HG03469 (cell line): ENCODE measurements around the gene APBA3.

Experiments
- ATAC-seq: cut with Tn5 transposase; IDR thresholded peaks from one replicate; pipeline ENCODE4 v1.9.1; 2021; ENCODE audit warnings: mild to moderate bottlenecking, moderate library complexity, moderate number of reproducible peaks; ENCODE audit not compliant: unreplicated experiment

APBA3 gene

GRCh38 chr19:3751236-3751635 is 10.3 kb downstream of the APBA3 start:
- ATAC-seq = no peak

DNA sequence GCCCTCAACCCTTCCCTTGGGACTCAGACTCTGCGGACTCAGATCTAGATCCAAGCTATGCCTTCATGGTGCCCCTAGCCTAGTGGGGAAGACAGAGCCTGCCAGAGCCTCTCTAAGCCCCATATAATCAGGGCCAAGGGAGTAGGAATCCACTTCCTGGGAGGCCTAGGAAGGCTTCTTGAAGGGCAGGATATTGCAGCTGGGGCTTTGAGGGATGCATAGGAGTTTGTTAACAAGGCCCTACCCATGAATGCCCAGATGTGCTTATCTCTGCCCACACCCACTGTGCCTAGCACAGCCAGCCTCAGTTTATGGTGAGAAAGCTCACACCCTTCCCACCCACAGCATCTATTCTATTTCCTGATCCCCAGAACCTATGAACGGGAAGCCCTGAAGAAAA is 11.3 kb downstream of the APBA3 start:
- ATAC-seq = no peak

GRCh38 chr19:3748965-3749364 is 12.5 kb downstream of the APBA3 start:
- no peak for ATAC-seq

DNA sequence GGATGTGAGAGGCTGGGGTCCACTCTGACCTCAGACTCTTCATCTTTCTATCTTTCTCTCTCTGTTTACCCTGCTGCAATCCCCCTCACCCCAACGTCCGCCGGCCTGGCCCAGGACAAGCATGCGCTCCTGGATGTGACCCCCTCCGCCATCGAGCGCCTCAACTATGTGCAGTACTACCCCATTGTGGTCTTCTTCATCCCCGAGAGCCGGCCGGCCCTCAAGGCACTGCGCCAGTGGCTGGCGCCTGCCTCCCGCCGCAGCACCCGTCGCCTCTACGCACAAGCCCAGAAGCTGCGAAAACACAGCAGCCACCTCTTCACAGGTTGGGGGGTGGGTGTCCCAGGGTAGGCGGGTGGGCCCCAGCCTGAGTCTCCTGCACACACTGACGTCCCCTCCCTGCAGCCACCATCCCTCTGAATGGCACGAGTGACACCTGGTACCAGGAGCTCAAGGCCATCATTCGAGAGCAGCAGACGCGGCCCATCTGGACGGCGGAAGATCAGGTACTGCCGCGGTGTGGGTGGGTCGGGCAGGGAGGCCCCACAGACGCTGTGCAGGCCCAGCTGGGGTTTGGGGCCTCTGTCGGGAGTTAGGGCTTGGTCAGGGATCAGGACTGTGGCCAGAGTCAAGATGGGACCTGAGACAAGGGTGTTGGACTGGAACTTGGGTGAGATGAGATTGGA is 15.0 kb downstream of the APBA3 start:
- ATAC-seq = no peak

DNA sequence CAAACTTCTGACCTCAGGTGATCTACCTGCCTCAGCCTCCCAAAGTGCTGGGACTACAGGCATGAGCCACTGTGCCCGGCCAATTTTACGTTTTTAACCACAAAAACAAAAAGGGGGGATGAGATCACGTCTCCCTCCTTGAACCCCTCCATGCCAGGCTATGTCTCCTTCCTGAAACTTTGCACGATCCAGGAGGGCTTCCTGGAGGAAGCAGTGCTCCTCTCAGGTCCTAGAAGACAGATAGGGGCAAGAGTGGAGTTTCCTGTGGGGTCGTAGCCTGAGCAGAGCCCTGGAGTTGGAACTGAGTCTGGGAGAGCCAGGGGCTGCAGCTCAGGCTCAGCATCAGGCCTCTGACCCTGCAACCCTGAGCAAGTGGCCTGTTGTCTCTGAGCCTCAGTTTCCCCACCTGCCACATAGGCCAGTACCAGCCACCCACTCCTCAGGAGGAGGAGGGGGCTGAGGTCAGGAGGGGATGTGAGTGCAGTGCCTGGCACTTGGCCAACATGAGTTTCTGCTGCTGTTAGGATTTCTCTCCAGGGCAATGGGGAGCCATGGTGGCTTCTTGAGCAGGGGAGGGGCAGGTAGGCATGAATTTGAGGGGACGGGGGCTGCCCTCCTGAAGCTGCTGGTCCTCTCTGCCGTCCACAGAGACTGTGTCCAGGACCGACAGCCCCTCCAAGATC is 16.0 kb downstream of the APBA3 start:
- no peak for ATAC-seq

- ATAC-seq = no peak
Observed at GRCh38 chr19:3743486-3743885, 18.0 kb downstream of the APBA3 start.

GRCh38 chr19:3740431-3740830 is 21.1 kb downstream of the APBA3 start:
- ATAC-seq = no peak

DNA sequence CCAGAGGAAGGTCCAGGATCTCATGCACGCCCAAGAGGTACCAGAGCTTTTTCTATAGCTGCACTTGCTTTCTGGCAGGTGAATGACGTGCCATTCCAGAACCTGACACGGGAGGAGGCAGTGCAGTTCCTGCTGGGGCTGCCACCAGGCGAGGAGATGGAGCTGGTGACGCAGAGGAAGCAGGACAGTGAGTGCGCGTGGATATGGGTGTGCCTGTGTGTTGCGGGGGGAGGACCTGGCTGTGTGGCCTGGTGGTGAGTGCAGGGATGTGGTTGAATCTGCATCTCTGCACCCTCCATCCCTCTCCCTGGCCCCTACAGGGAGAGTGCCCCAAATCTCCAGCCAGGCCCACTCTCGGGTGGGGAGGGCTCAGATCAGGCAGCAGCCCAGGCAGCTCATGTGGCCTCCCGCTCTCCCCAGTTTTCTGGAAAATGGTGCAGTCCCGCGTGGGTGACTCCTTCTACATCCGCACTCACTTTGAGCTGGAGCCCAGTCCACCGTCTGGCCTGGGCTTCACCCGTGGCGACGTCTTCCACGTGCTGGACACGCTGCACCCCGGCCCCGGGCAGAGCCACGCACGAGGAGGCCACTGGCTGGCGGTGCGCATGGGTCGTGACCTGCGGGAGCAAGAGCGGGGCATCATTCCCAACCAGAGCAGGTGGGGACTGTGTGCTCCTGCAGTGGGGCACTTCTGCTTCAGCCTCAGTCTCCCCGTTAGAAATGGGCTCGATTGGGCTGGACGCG is 22.8 kb downstream of the APBA3 start:
- no peak for ATAC-seq

DNA sequence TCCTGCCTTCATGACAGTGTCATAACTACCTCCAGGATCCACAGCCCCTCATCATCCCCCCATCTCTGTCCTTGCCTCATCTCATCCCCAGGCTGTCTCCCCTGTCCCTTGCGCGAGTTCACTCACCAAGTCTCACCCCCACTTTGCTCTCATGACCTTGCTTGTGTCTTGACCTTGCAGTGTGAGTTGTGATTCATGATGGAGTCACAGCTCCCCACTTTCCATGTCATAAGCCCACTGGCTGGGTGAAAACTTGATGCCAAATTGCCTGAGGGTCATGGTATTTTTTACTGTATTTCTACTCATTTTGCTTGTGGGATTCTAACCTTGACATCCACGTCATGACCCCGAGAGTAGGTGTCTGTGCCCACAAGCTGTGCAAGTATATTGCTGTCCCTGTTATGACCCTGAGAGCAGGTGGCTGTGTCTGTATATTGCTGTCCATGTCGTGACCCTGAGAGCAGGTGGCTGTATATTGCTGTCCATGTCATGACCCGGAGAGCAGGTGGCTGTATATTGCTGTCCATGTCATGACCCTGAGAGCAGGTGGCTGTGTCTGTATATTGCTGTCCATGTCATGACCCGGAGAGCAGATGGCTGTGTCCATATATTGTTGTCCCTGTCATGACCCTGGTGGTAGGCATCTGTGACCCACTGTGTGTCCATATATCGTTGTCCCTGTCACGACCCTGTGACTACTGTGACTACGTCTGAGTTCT is 23.8 kb downstream of the APBA3 start:
- ATAC-seq = no peak

- ATAC-seq = no peak
Observed at GRCh38 chr19:3736106-3736724, 25.3 kb downstream of the APBA3 start.

DNA sequence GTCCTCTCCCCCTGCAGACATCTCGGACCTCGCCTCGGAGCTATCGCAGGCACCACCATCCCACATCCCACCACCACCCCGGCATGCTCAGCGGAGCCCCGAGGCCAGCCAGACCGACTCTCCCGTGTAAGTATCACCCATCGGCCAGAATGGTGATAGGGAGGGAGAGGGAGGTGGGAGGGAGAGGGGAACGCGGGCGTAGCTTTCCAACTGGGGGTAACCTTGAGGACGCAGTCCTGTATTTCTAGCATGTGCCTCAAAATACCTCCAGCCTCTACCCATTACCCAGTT is 27.2 kb downstream of the APBA3 start:
- ATAC-seq = no peak

- ATAC-seq = no peak
Observed at GRCh38 chr19:3733549-3734309, 27.8 kb downstream of the APBA3 start.

GRCh38 chr19:3732108-3732507 is 29.4 kb downstream of the APBA3 start:
- no peak for ATAC-seq

GRCh38 chr19:3730457-3730958 is 31.0 kb downstream of the APBA3 start:
- ATAC-seq = no peak

DNA sequence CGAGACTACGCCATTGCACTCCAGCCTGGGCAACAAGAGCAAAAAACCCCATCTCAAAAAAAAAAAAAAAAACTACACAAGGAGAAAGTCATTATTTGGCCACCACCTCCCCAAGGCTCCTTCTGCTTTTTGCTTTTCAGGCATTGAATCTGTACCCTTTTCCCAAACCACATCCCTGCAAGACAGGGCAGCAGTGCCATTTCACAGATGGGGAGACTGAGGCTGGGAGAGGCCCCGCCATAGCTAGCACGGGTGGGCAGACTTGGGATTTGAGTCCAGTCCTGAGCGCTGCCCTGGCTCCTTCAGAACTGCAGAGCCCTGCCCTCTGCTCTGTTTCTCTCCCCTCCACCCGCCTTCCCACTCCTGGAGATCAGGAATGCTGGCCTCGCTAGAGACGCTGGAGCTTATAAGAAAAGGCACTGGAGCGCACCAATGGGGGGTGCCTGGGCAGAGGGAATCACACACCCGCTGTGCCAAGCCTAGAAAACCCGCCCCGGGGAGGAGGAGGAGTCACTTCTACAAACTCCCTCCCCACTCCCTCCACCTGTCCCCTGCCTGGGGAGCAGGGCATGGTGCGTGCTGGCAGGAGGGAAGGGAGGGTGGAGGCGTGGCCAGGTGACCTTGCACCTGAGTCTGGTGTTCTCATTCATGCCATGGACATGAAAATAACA is 35.7 kb downstream of the APBA3 start:
- ATAC-seq = no peak

- no peak for ATAC-seq
Observed at GRCh38 chr19:3725121-3725520, 36.4 kb downstream of the APBA3 start.

- ATAC-seq = no peak
Observed at GRCh38 chr19:3723883-3724282, 37.6 kb downstream of the APBA3 start.

GRCh38 chr19:3723110-3723488 is 38.4 kb downstream of the APBA3 start:
- ATAC-seq = no peak

- ATAC-seq = no peak
Observed at GRCh38 chr19:3722443-3723109, 38.9 kb downstream of the APBA3 start.
